ENCODE measurements around the gene FOLR2.

FOLR2 gene

DNA sequence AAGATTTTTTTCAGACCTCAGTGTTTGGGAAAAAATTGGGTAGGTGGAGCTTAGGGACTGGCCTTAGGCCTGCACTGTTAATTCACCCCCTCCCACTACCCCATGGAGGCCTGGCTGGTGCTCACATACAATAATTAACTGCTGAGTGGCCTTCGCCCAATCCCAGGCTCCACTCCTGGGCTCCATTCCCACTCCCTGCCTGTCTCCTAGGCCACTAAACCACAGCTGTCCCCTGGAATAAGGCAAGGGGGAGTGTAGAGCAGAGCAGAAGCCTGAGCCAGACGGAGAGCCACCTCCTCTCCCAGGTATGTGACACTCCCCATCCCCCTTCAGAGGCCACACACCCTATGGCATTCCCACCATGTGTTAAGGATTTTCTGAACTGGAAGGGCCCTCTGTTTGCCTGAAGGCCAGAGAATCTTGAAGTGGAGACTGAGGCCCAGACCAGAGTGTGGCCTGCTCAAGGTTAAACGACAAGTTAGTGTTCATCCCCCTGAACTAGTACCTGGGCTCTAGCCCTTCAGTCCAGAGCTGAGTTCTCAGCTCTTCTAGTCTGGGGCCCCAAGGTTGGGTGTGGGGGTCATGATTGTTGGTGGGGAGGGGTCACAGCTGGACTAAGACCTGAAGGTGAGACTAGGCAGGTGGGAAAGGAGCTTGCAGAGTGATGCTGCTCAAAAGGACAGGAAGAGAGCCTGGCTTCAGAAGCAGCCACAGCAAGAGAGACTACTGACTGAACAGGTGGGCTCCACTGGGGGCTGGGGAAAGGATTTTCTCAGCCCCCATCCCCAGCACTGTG lies 26.9 kb upstream of the FOLR2 start:
- Histone ChIP-seq H3K27ac (ENCODE audit: low read depth, low read length, poor library complexity, severe bottlenecking) (no peak overlapping the region), H3K27me3 (ENCODE audit: insufficient read depth, low read length) (no peaks in the 10 kb centered on the region; the same call in 1 of the 2 replicates), H3K36me3 (ENCODE audit: insufficient read depth, low read length) (no peaks in the 10 kb centered on the region), H3K79me2 (ENCODE audit: insufficient read depth, low read length) (no peaks in the 10 kb centered on the region), H4K20me1 (ENCODE audit: insufficient read depth, low read length) (no peaks in the 10 kb centered on the region), H3K9me3 (ENCODE audit: low read length) (no peaks in the 10 kb centered on the region), H3F3A (ENCODE audit: insufficient read depth, low read length) (no peaks in the 10 kb centered on the region), H3K9me2 (ENCODE audit: low read depth, low read length) (no peaks in the 10 kb centered on the region), H3K4me1 (ENCODE audit: insufficient read depth, low read length, severe bottlenecking) (no peaks in the 10 kb centered on the region), H3K4me3 (ENCODE audit: low read depth, low read length, poor library complexity, severe bottlenecking) (no peak overlapping the region), H2AFZ (ENCODE audit: low read length) (no peak overlapping the region), H3K4me2 (ENCODE audit: low read length) (no peak overlapping the region), H3K9ac (ENCODE audit: low read length) (no peak overlapping the region)
- no peak for TF ChIP-seq CTCF (IDR thresholded peaks at IDR 0.05; ENCODE audit: low read length)
- no peak for TF ChIP-seq EZH2 (IDR thresholded peaks at IDR 0.05; ENCODE audit: borderline replicate concordance, low read length)

DNA sequence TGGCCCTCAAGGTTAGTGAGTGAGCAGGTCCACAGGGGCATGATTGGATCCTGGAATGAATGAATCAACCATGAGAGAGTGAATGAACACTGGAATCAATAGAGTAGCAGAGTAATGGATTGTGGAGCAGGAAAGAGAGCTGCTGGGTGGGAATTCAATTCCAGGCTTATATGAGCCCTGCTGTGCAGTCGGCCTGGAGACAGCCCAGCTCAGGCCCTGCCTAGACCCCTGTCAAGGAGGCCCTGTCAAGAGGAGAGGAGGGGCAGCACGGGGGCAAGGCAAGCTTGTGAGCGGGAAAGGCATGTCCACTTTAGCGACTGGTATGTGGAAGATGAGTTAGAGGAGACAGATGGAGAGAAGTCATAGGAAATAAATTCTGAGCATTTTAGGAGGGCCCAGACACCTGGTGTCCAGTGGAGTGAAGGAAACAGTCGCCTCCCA lies 25.9 kb upstream of the FOLR2 start:
- no peak for TF ChIP-seq EZH2 (IDR thresholded peaks at IDR 0.05; ENCODE audit: borderline replicate concordance, low read length)
- no peak for TF ChIP-seq CTCF (IDR thresholded peaks at IDR 0.05; ENCODE audit: low read length)
- no peaks in the 10 kb centered on the region for H3F3A ChIP-seq (ENCODE audit: insufficient read depth, low read length)

GRCh38 chr11:72191961-72192381 lies 24.6 kb upstream of the FOLR2 start, which contains the start of gene FOLR1:
FOLR1 (plus strand) TSS chr11:72192140; CDS start chr11:72192174, 34 bp downstream.
- H3K4me3 ChIP-seq (ENCODE audit: low read depth, low read length, poor library complexity, severe bottlenecking): no peak within 1 kb of the TSS
- no peak for TF ChIP-seq EZH2 (IDR thresholded peaks at IDR 0.05; ENCODE audit: borderline replicate concordance, low read length)
- H3K27me3 ChIP-seq (ENCODE audit: insufficient read depth, low read length): no peaks in the 10 kb centered on the region
- no peaks in the 10 kb centered on the region for H3K36me3 ChIP-seq (ENCODE audit: insufficient read depth, low read length)
- H3K9ac ChIP-seq (ENCODE audit: low read length): no peak within 1 kb of the TSS
- H4K20me1 ChIP-seq (ENCODE audit: insufficient read depth, low read length): no peaks in the 10 kb centered on the region
- no peak within 1 kb of the TSS for H2AFZ ChIP-seq (ENCODE audit: low read length)
- no peaks in the 10 kb centered on the region for H3K4me1 ChIP-seq (ENCODE audit: insufficient read depth, low read length, severe bottlenecking)
- H3K27ac ChIP-seq (ENCODE audit: low read depth, low read length, poor library complexity, severe bottlenecking): no peak within 1 kb of the TSS
- H3K9me2 ChIP-seq (ENCODE audit: low read depth, low read length): no peaks in the 10 kb centered on the region
- H3K4me2 ChIP-seq (ENCODE audit: low read length): no peak within 1 kb of the TSS
- no peaks in the 10 kb centered on the region for H3F3A ChIP-seq (ENCODE audit: insufficient read depth, low read length)
- H3K9me3 ChIP-seq (ENCODE audit: low read length): no peaks in the 10 kb centered on the region
- no peaks in the 10 kb centered on the region for H3K79me2 ChIP-seq (ENCODE audit: insufficient read depth, low read length)

More for the DNA sequence above, 25.9 kb upstream of the FOLR2 start:
- Histone ChIP-seq H3K9me2 (ENCODE audit: low read depth, low read length) (no peaks in the 10 kb centered on the region), H4K20me1 (ENCODE audit: insufficient read depth, low read length) (no peaks in the 10 kb centered on the region), H3K4me3 (ENCODE audit: low read depth, low read length, poor library complexity, severe bottlenecking) (no peak overlapping the region), H3K27ac (ENCODE audit: low read depth, low read length, poor library complexity, severe bottlenecking) (no peak overlapping the region), H2AFZ (ENCODE audit: low read length) (no peak overlapping the region), H3K79me2 (ENCODE audit: insufficient read depth, low read length) (no peaks in the 10 kb centered on the region), H3K27me3 (ENCODE audit: insufficient read depth, low read length) (no peaks in the 10 kb centered on the region), H3K9me3 (ENCODE audit: low read length) (no peaks in the 10 kb centered on the region), H3K9ac (ENCODE audit: low read length) (no peak overlapping the region), H3K4me1 (ENCODE audit: insufficient read depth, low read length, severe bottlenecking) (no peaks in the 10 kb centered on the region), H3K36me3 (ENCODE audit: insufficient read depth, low read length) (no peaks in the 10 kb centered on the region), H3K4me2 (ENCODE audit: low read length) (no peak overlapping the region)

Data from OCI-LY1 (cell line).